GM12801 (cell line): ENCODE measurements around the gene DTX3.

Source experiments
- CTCF ChIP-seq: IDR thresholded peaks from one replicate; pipeline ENCODE4 v1.5.1; 2011; ENCODE audit warnings: control low read depth; ENCODE audit not compliant: insufficient read length; ENCODE audit errors: extremely low read depth

DTX3 gene

GRCh38 chr12:57621497-57622292, 17.1 kb downstream of the DTX3 start:
- no peak for TF ChIP-seq CTCF

- no peak for TF ChIP-seq CTCF
These were observed 17.9 kb downstream of the DTX3 start for GRCh38 chr12:57622293-57623245.

- TF ChIP-seq CTCF = no peak
These were observed 18.8 kb downstream of the DTX3 start for GRCh38 chr12:57623385-57623784.

GRCh38 chr12:57623811-57624390, 19.3 kb downstream of the DTX3 start:
- TF ChIP-seq CTCF = no peak

GRCh38 chr12:57624441-57625220, 20.0 kb downstream of the DTX3 start:
- TF ChIP-seq CTCF = no peak

GRCh38 chr12:57625261-57626032, 20.8 kb downstream of the DTX3 start:
- TF ChIP-seq CTCF = no peak
